H9 (cell line): ENCODE data around the gene PLCB1. TPM values are rescaled to one million over a fixed set of nuclear protein-coding genes. Genes with fewer than 3 reads are reported as not detected.

Experiments used
- DNase-seq: peaks from one replicate; pipeline ENCODE4 v3.0.0-alpha.2; 2017
- H2AFZ ChIP-seq: one replicate; pipeline ENCODE4 v1.6.1; 2013; ENCODE audit warnings: mild to moderate bottlenecking, low read length, control low read depth, moderate library complexity
- H2AK5ac ChIP-seq: 2 replicates; pipeline ENCODE4 v1.6.1; 2013; ENCODE audit warnings: low read length, control low read depth, mixed read lengths; ENCODE audit not compliant: insufficient read length
- H2BK120ac ChIP-seq: one replicate; pipeline ENCODE4 v1.6.1; 2013; ENCODE audit warnings: low read depth, mild to moderate bottlenecking, low read length, control low read depth, inconsistent platforms; ENCODE audit not compliant: poor library complexity, severe bottlenecking
- H2BK12ac ChIP-seq: 2 replicates; pipeline ENCODE4 v1.6.1; 2013; ENCODE audit warnings: low read length, control low read depth, mixed read lengths, low read depth; ENCODE audit not compliant: insufficient read length
- H2BK15ac ChIP-seq: 2 replicates; pipeline ENCODE4 v1.6.1; 2013; ENCODE audit warnings: low read depth, low read length, control low read depth
- H2BK20ac ChIP-seq: one replicate; pipeline ENCODE4 v1.6.1; 2013; ENCODE audit warnings: low read depth, mild to moderate bottlenecking, low read length, control low read depth, inconsistent platforms; ENCODE audit not compliant: poor library complexity, severe bottlenecking
- H2BK5ac ChIP-seq: 2 replicates; pipeline ENCODE4 v1.6.1; 2013; ENCODE audit warnings: low read length, control low read depth, mixed read lengths; ENCODE audit not compliant: insufficient read length
- H3K14ac ChIP-seq: 2 replicates; pipeline ENCODE4 v1.6.1; 2013; ENCODE audit warnings: low read length, control low read depth; ENCODE audit not compliant: insufficient read depth
- H3K18ac ChIP-seq: 2 replicates; pipeline ENCODE4 v1.6.1; 2013; ENCODE audit warnings: low read depth, mild to moderate bottlenecking, mixed read lengths, low read length, control low read depth; ENCODE audit not compliant: insufficient read length
- H3K23ac ChIP-seq: 2 replicates; pipeline ENCODE4 v1.6.1; 2013; ENCODE audit warnings: low read length, control low read depth, mixed read lengths, low read depth; ENCODE audit not compliant: insufficient read length
- H3K23me2 ChIP-seq: 2 replicates; pipeline ENCODE4 v1.6.1; 2013; ENCODE audit warnings: low read depth, mild to moderate bottlenecking, mixed read lengths, low read length, control low read depth; ENCODE audit not compliant: insufficient read length, poor library complexity, severe bottlenecking
- H3K27ac ChIP-seq: 2 replicates; pipeline ENCODE4 v1.5.1; 2013; ENCODE audit warnings: low read length, control low read depth, mixed read lengths, low read depth; ENCODE audit not compliant: insufficient read length
- H3K27me3 ChIP-seq: 2 replicates; pipeline ENCODE4 v1.6.1; 2013; ENCODE audit warnings: low read length, control low read depth, inconsistent platforms; ENCODE audit not compliant: insufficient read depth
- H3K4ac ChIP-seq: 2 replicates; pipeline ENCODE4 v1.6.1; 2013; ENCODE audit warnings: low read depth, mild to moderate bottlenecking, control low read depth, inconsistent platforms, low read length, moderate library complexity
- H3K4me1 ChIP-seq: 2 replicates; pipeline ENCODE4 v1.6.1; 2013; ENCODE audit warnings: low read length, control low read depth, inconsistent platforms; ENCODE audit not compliant: insufficient read depth
- H3K4me2 ChIP-seq: 2 replicates; pipeline ENCODE4 v1.6.1; 2013; ENCODE audit warnings: low read length, control low read depth, mixed read lengths; ENCODE audit not compliant: insufficient read length, insufficient read depth
- H3K56ac ChIP-seq: 2 replicates; pipeline ENCODE4 v1.6.1; 2013; ENCODE audit warnings: low read depth, mild to moderate bottlenecking, mixed read lengths, low read length, control low read depth; ENCODE audit not compliant: insufficient read length
- H3K79me1 ChIP-seq: 2 replicates; pipeline ENCODE4 v1.6.1; 2013; ENCODE audit warnings: low read depth, mild to moderate bottlenecking, moderate library complexity, low read length, control low read depth, inconsistent platforms; ENCODE audit not compliant: insufficient read depth, poor library complexity, severe bottlenecking
- H3K79me2 ChIP-seq: 2 replicates; pipeline ENCODE4 v1.6.1; 2013; ENCODE audit warnings: low read length, control low read depth, inconsistent platforms; ENCODE audit not compliant: insufficient read depth
- H3K9ac ChIP-seq: 2 replicates; pipeline ENCODE4 v1.6.1; 2013; ENCODE audit warnings: low read length, control low read depth, mixed read lengths; ENCODE audit not compliant: insufficient read length; ENCODE audit errors: extremely low read depth
- H3K9me3 ChIP-seq: one replicate; pipeline ENCODE4 v1.6.1; 2013; ENCODE audit warnings: low read depth, low read length, inconsistent platforms; ENCODE audit not compliant: control insufficient read depth
- H3T11ph ChIP-seq: one replicate; pipeline ENCODE4 v1.6.1; 2013; ENCODE audit warnings: mild to moderate bottlenecking, low read length, control low read depth, inconsistent platforms
- H4K20me1 ChIP-seq: one replicate; pipeline ENCODE4 v1.6.1; 2013; ENCODE audit not compliant: control insufficient read depth, insufficient read length, insufficient read depth
- H4K5ac ChIP-seq: 2 replicates; pipeline ENCODE4 v1.6.1; 2013; ENCODE audit warnings: low read depth, mild to moderate bottlenecking, mixed read lengths, low read length, control low read depth; ENCODE audit not compliant: insufficient read length
- H4K8ac ChIP-seq: replicated peaks from 2 replicates; pipeline ENCODE4 v1.6.1; 2013; ENCODE audit warnings: low read length, control low read depth, mixed read lengths, low read depth; ENCODE audit not compliant: insufficient read length
- H4K91ac ChIP-seq: 2 replicates; pipeline ENCODE4 v1.6.1; 2013; ENCODE audit warnings: low read depth, mild to moderate bottlenecking, moderate library complexity, mixed read lengths, low read length, control low read depth; ENCODE audit not compliant: insufficient read length
- H3K27ac Mint-ChIP-seq, 3 experiments: 2 replicates in 2 of 3; 3 replicates in 1 of 3; pipeline ENCODE4 v1.8.0; 2020 to 2021; ENCODE audit warnings: mixed read lengths in 3 of 3, mild to moderate bottlenecking in 1 of 3, moderate library complexity in 1 of 3
- H3K27me3 Mint-ChIP-seq: 2 replicates; pipeline ENCODE4 v1.8.0; 2021; ENCODE audit warnings: low read depth, mild to moderate bottlenecking, moderate library complexity, mixed read lengths
- H3K36me3 Mint-ChIP-seq, 3 experiments: 2 replicates in 2 of 3; 3 replicates in 1 of 3; pipeline ENCODE4 v1.8.0; 2020 to 2021; ENCODE audit warnings: low read depth in 3 of 3, mixed read lengths in 3 of 3; ENCODE audit not compliant: insufficient read depth in 1 of 3
- H3K4me1 Mint-ChIP-seq, 2 experiments: 2 replicates each; pipeline ENCODE4 v1.8.0; 2020; ENCODE audit warnings: mixed read lengths in 2 of 2
- H3K4me3 Mint-ChIP-seq, 2 experiments: 2 replicates in 1 of 2; 3 replicates in 1 of 2; pipeline ENCODE4 v1.8.0; 2020 to 2021; ENCODE audit warnings: mild to moderate bottlenecking in 2 of 2, mixed read lengths in 2 of 2, moderate library complexity in 1 of 2
- H3K9me3 Mint-ChIP-seq, 2 experiments: 2 replicates in 1 of 2; 3 replicates in 1 of 2; pipeline ENCODE4 v1.8.0; 2020; ENCODE audit warnings: mild to moderate bottlenecking in 2 of 2, mixed read lengths in 2 of 2, moderate library complexity in 1 of 2
- WGBS: extraction: QIAGEN DNeasy Blood & Tissue Kit; methylation state at CpG from one replicate; pipeline ENCODE4 v1.1.7; 2013; ENCODE audit warnings: missing lambda C conversion rate, low lambda C conversion rate, mixed read lengths; ENCODE audit not compliant: insufficient read length; ENCODE audit errors: extremely low coverage; 5-methylcytosine and 5-hydroxymethylcytosine counted together
- total RNA-seq: library from RNA; stranded (reverse); gene quantifications from 2 replicates; pipeline ENCODE4 v1.2.1, GENCODE V29; 2021
- TF ChIP-seq, protein P1 (sequence below): fragments of 200-600 bp; sonication (generic); conservative IDR thresholded peaks from 3 replicates; pipeline ENCODE4 v1.8.0; 2021; ENCODE audit warnings: antibody characterized with exemption, mild to moderate bottlenecking

PLCB1 gene
- total RNA-seq, 1 experiment from 2014 or later, result 11.5 TPM

DNA sequence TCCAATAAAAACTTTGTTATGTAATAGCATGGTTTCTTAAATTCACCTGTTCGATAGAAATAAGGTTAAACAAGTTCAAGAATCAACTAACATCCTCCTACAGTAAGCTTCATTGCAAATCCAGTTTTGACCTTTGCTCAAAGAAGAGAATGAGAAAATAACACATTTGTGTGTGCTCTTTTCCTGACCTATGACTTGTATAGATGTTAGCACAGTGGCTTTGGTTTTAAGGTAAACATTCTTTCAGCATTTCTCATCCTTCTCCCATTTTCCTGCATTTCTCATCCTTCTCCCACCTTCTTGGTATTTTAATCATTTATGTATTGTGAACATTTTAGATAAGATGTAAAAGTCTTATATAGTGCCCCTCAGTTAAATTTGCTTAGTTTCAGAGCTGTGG is 73.9 kb downstream of the PLCB1 start:
- Histone ChIP-seq H4K20me1 (no peaks in the 10 kb centered on the region), H4K91ac (no peak overlapping the region), H3K4me1 (no peaks in the 10 kb centered on the region), H4K5ac (no peak overlapping the region), H2BK120ac (no peak overlapping the region), H3K27ac (no peak overlapping the region), H2BK20ac (no peak overlapping the region), H2AK5ac (no peak overlapping the region), H3K79me1 (no peaks in the 10 kb centered on the region), H3K9ac (no peak overlapping the region), H3K9me3 (no peaks in the 10 kb centered on the region), H2BK12ac (no peak overlapping the region), H3K23me2 (no peaks in the 10 kb centered on the region), H3K4me2 (no peak overlapping the region), H3T11ph (no peak overlapping the region), H4K8ac (no peak overlapping the region), H3K56ac (no peak overlapping the region), H3K14ac (no peak overlapping the region), H3K79me2 (no peaks in the 10 kb centered on the region), H2BK15ac (no peak overlapping the region), H3K4ac (no peak overlapping the region), H3K18ac (no peak overlapping the region), H2BK5ac (no peak overlapping the region), H3K27me3 (no peaks in the 10 kb centered on the region), H2AFZ (no peak overlapping the region), H3K23ac (no peak overlapping the region)
- Mint-ChIP-seq H3K27me3 (no peaks in the 10 kb centered on the region), H3K36me3 (no peaks in the 10 kb centered on the region), H3K9me3 (no peaks in the 10 kb centered on the region; a peak in 1 of 5 replicates), H3K27ac (no peak overlapping the region), H3K4me3 (no peak overlapping the region), H3K4me1 (peaks cover 16 to 19% of the 10 kb centered on the region in 2 experiments)
- no peak for DNase-seq
- no CpG with 5 or more reads among the region's 1 CpG for WGBS
- TF ChIP-seq, protein P1, sequence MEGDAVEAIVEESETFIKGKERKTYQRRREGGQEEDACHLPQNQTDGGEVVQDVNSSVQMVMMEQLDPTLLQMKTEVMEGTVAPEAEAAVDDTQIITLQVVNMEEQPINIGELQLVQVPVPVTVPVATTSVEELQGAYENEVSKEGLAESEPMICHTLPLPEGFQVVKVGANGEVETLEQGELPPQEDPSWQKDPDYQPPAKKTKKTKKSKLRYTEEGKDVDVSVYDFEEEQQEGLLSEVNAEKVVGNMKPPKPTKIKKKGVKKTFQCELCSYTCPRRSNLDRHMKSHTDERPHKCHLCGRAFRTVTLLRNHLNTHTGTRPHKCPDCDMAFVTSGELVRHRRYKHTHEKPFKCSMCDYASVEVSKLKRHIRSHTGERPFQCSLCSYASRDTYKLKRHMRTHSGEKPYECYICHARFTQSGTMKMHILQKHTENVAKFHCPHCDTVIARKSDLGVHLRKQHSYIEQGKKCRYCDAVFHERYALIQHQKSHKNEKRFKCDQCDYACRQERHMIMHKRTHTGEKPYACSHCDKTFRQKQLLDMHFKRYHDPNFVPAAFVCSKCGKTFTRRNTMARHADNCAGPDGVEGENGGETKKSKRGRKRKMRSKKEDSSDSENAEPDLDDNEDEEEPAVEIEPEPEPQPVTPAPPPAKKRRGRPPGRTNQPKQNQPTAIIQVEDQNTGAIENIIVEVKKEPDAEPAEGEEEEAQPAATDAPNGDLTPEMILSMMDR, result no peak
